ENCODE data around the gene CENPU. TPM values are rescaled to one million over a fixed set of nuclear protein-coding genes. Genes with fewer than 3 reads are reported as not detected.

Gene CENPU
- total RNA-seq, 2 experiments from 2014 or later: 49.7 to 53.4 TPM

DNA sequence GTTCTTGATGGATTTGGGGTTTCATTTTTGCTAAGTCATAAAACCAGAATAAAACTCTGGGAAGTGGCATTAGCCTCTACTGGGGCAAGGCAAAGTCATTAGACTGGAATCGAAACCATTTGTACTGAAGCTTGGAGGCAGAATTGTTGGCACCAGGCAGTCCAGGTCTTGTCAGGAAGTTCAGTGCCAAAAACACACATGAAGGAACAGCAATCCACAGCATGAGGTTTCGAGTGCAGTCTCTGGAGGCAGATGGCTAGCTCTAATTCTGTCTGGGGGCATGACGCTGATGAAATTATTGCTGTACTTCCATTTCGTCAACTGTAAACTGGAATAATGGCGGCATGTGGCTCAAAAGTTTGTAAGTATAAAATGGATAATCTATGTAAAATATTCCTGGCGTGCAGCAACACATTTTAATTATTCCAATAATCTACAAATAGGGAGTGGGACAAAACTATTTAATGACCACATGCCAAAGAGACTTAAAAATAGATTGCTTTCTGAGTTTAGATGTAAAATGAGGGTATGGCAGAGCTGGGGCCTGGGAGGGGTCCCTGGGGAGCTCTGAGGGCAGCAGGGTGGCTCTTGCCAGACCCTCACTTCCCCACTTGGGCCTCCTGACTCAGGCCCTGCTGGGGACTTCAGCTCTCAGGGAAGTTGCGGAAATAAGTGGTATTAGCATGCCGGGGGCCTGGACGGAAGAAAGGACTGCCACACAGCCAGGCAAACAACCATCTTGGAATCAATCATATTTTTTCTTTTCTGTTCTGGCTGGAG is 18.8 kb upstream of the CENPU start:
- TF ChIP-seq, protein P1, sequence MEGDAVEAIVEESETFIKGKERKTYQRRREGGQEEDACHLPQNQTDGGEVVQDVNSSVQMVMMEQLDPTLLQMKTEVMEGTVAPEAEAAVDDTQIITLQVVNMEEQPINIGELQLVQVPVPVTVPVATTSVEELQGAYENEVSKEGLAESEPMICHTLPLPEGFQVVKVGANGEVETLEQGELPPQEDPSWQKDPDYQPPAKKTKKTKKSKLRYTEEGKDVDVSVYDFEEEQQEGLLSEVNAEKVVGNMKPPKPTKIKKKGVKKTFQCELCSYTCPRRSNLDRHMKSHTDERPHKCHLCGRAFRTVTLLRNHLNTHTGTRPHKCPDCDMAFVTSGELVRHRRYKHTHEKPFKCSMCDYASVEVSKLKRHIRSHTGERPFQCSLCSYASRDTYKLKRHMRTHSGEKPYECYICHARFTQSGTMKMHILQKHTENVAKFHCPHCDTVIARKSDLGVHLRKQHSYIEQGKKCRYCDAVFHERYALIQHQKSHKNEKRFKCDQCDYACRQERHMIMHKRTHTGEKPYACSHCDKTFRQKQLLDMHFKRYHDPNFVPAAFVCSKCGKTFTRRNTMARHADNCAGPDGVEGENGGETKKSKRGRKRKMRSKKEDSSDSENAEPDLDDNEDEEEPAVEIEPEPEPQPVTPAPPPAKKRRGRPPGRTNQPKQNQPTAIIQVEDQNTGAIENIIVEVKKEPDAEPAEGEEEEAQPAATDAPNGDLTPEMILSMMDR (IDR thresholded peaks at IDR 0.05): no peak
- no peak overlapping the region for H3K27ac Mint-ChIP-seq
- no peaks in the 10 kb centered on the region for H3K9me3 Mint-ChIP-seq
- H3K27me3 Mint-ChIP-seq: no peaks in the 10 kb centered on the region
- ChIA-PET CTCF (interaction anchor here (1.5 kb wide), 1 partner anchor 489 kb away, joined by 3 read pairs; no protein-coding TSS in a partner anchor), POLR2A (interaction anchor here (0.7 to 1.3 kb wide), 2 partner anchors 19 to 215 kb away, joined by 3 to 4 read pairs; partner anchors contain the start of gene CENPU)
- no peak overlapping the region for H3K4me3 Mint-ChIP-seq
- H3K4me1 Mint-ChIP-seq (ENCODE audit: low read depth): no peaks in the 10 kb centered on the region
- peaks cover 9% of the 10 kb centered on the region for H3K36me3 Mint-ChIP-seq (ENCODE audit: low read depth)
- ATAC-seq: no peak
- intact Hi-C loops (cut with micrococcal nuclease): no loop called here
- DNase-seq: no peak

DNA sequence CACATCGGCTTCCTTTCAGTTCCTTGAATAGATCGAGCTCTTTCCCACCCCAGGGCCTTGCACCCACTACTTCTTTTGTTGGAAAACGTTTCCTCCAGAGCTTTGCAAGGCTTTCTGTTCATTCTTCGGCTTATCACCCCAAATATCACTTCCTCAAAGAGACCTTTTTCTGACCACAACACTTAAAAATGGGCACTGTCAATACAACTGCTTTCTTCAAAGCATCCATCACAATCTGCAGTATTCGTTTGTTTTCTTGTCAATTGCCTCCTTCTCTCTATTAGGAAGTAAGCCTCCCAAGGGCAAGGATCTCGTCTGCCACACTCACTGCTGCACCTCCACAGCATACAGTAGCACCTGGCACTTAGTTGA is 17.7 kb upstream of the CENPU start:
- ChIA-PET POLR2A (interaction anchor here (1.3 kb wide), 1 partner anchor 18 kb away, joined by 4 read pairs; the partner anchor contains the start of gene CENPU), CTCF (interaction anchor here (1.3 to 1.5 kb wide), 2 partner anchors 254 to 487 kb away, joined by 3 read pairs; no protein-coding TSS in a partner anchor)
- TF ChIP-seq, protein P1 (IDR thresholded peaks at IDR 0.05): no peak
- ATAC-seq (no peak), DNase-seq (no peak)
- Mint-ChIP-seq H3K4me3 (no peak overlapping the region), H3K4me1 (ENCODE audit: low read depth) (peaks cover 2% of the 10 kb centered on the region), H3K9me3 (no peaks in the 10 kb centered on the region), H3K27ac (no peak overlapping the region), H3K36me3 (ENCODE audit: low read depth) (peaks cover 9% of the 10 kb centered on the region), H3K27me3 (no peaks in the 10 kb centered on the region)
- intact Hi-C loops (cut with micrococcal nuclease): no loop called here

DNA sequence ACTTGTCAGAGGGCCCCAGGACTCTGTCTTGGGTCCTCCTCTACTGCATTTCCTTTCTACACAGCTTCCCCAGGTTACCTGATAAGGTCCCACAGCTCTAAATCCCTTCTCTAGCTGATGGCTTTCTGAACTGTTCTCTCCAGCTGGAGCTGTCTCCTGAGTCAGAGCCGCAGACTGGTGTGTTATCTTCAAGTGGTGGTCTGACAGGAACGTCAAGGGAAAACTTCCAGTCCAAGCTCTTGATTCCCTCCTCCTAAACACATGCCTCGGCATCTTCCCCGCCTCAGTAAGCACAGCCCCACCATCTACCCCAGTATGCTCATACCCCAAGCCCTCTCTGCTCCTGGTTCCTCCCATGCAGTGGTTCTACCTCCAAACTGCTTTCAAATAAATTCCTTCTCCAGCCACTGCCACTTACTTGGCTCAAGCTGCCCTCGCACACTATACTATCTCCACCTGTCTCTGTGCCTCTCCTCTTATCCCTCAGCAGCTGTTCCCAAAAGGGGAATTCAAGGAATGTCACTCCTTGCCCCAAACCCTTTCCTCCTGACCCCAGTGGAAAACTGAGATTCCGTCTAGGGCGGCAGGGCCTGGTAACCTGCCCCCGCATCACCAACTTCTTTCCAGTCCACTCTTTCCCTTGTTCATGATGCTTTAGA is 17.2 kb upstream of the CENPU start:
- TF ChIP-seq, protein P1 (IDR thresholded peaks at IDR 0.05): no peak
- Mint-ChIP-seq H3K27me3 (no peaks in the 10 kb centered on the region), H3K36me3 (ENCODE audit: low read depth) (peaks cover 9% of the 10 kb centered on the region), H3K4me3 (no peak overlapping the region), H3K27ac (no peak overlapping the region), H3K4me1 (ENCODE audit: low read depth) (peaks cover 7% of the 10 kb centered on the region), H3K9me3 (no peaks in the 10 kb centered on the region)
- no peak for ATAC-seq
- CTCF ChIA-PET: interaction anchor here (1.3 to 1.5 kb wide), 2 partner anchors 254 to 487 kb away, joined by 3 read pairs; no protein-coding TSS in a partner anchor
- POLR2A ChIA-PET: interaction anchor here (1.3 kb wide), 1 partner anchor 18 kb away, joined by 4 read pairs; the partner anchor contains the start of gene CENPU
- intact Hi-C loops (cut with micrococcal nuclease): no loop called here
- no peak for DNase-seq

DNA sequence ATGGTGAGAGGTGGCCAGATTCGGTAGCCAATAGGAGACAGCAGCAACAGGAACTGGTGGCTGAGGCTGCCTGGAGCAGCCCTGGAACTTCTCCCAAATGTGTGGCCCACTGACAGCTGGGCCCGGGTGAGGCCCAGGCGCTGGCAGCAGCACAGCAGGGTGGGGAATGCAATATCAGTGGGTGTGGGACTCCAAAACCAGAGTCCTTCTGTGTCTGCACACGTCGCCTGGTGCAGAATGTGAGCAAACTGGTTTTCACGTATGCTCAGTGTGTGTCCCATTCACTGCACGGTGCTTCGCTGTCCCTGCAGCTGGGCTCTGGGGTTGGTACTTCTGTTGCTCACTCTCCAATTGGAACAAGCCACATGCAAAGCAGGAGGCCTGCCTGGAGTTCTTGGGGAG is 14.4 kb upstream of the CENPU start:
- Mint-ChIP-seq H3K4me1 (ENCODE audit: low read depth) (peaks cover 10% of the 10 kb centered on the region), H3K9me3 (no peaks in the 10 kb centered on the region), H3K27me3 (no peaks in the 10 kb centered on the region), H3K36me3 (ENCODE audit: low read depth) (no peaks in the 10 kb centered on the region), H3K4me3 (no peak overlapping the region), H3K27ac (no peak overlapping the region)
- POLR2A ChIA-PET: interaction anchor here (2.0 kb wide), 1 partner anchor 14 kb away, joined by 9 read pairs; the partner anchor contains the start of gene CENPU
- no peak for DNase-seq
- TF ChIP-seq, protein P1 (IDR thresholded peaks at IDR 0.05): no peak
- intact Hi-C loops (cut with micrococcal nuclease): loop anchor here (5.0 to 10.0 kb wide), 2 partner anchors 74 to 237 kb away; no protein-coding TSS in a partner anchor
- CTCF ChIA-PET: no interaction called here
- no peak for ATAC-seq

Data from activated CD8-positive, alpha-beta T cell treated with anti-CD3 and anti-CD28 coated beads for 36 hours (primary cell).